K562 (cell line): Measurements from ENCODE around the gene ADAP1. TPM values are rescaled to one million over a fixed set of nuclear protein-coding genes. Genes with fewer than 3 reads are reported as not detected.

Experiments used
- CTCFL ChIP-seq: IDR thresholded peaks from 2 replicates; pipeline ENCODE4 v1.6.1; 2011; ENCODE audit warnings: borderline replicate concordance, low read depth, mild to moderate bottlenecking, moderate library complexity, low read length; ENCODE audit not compliant: insufficient read depth, poor library complexity, severe bottlenecking
- GTF2E2 ChIP-seq: fragments of 200-800 bp; sonication (Bioruptor generic); IDR thresholded peaks from 2 replicates; pipeline ENCODE4 v1.6.1; 2016; ENCODE audit warnings: missing genetic modification characterization, missing compliant biosample characterization
- HCFC1 ChIP-seq: IDR thresholded peaks from 2 replicates; pipeline ENCODE4 v1.6.1; 2012; ENCODE audit warnings: low read depth, low read length, improper control_type of control experiment
- HMG20A ChIP-seq: fragments of 450-650 bp; formaldehyde crosslinking; conservative IDR thresholded peaks from 2 replicates; pipeline ENCODE4 v1.4.0; 2020; ENCODE audit warnings: mild to moderate bottlenecking, mixed read lengths
- MIER1 ChIP-seq: fragments of 450-650 bp; IDR thresholded peaks from 2 replicates; pipeline ENCODE4 v1.6.1; 2016; ENCODE audit warnings: antibody characterized with exemption, mild to moderate bottlenecking, low read depth
- PYGO2 ChIP-seq: fragments of 450-650 bp; IDR thresholded peaks from 2 replicates; pipeline ENCODE4 v1.6.1; 2016; ENCODE audit warnings: mild to moderate bottlenecking, missing genetic modification characterization, moderate library complexity, missing compliant biosample characterization
- RBM15 ChIP-seq: fragments of 200-400 bp; formaldehyde crosslinking; IDR thresholded peaks from 2 replicates; pipeline ENCODE4 v1.6.1; 2018; ENCODE audit warnings: mild to moderate bottlenecking, low read length, moderate library complexity; ENCODE audit not compliant: insufficient read depth
- RFX1 ChIP-seq: fragments of 450-650 bp; IDR thresholded peaks from 2 replicates; pipeline ENCODE4 v1.6.1; 2016; ENCODE audit warnings: mild to moderate bottlenecking, moderate library complexity
- SREBF1 ChIP-seq: fragments of 150-350 bp; IDR thresholded peaks from 2 replicates; pipeline ENCODE4 v1.6.1; 2014; ENCODE audit warnings: antibody characterized with exemption, low read depth, low read length, borderline replicate concordance
- TRIM24 ChIP-seq, 2 experiments: fragments of 450-650 bp; IDR thresholded peaks; 2 replicates each; pipeline ENCODE4 v1.6.1; 2016
- ZFP91 ChIP-seq: sonication (generic); formaldehyde crosslinking; IDR thresholded peaks from 2 replicates; pipeline ENCODE4 v1.8.0; 2022; ENCODE audit warnings: mild to moderate bottlenecking, missing genetic modification reagents
- ZMIZ1 ChIP-seq, 2 experiments: fragments of 150-350 bp in 1 of 2; IDR thresholded peaks; 2 replicates each; pipeline ENCODE4 v1.6.1; 2012 to 2016; ENCODE audit warnings: low read depth in 2 of 2, low read length in 2 of 2, mild to moderate bottlenecking in 1 of 2, moderate library complexity in 1 of 2
- ZNF232 ChIP-seq: sonication (generic); formaldehyde crosslinking; IDR thresholded peaks from 2 replicates; pipeline ENCODE4 v1.8.0; 2022; ENCODE audit warnings: mild to moderate bottlenecking, missing genetic modification reagents
- ZNF561 ChIP-seq: fragments of 450-650 bp; formaldehyde crosslinking; conservative IDR thresholded peaks from 2 replicates; pipeline ENCODE4 v1.4.0; 2020; ENCODE audit warnings: mild to moderate bottlenecking, moderate library complexity
- ZNF639 ChIP-seq, 2 experiments: fragments of 200-800 bp in 1 of 2; sonication (Bioruptor generic) in 1 of 2; sonication (generic) in 1 of 2; formaldehyde crosslinking in 1 of 2; IDR thresholded peaks in 1 of 2; conservative IDR thresholded peaks in 1 of 2; 2 replicates each; pipeline versions ENCODE4 v1.5.0 to v1.6.1; 2016 to 2020; ENCODE audit warnings: missing compliant biosample characterization in 1 of 2, missing genetic modification characterization in 1 of 2, missing genetic modification reagents in 1 of 2
- polyA plus RNA-seq, 8 experiments: library from polyadenylated mRNA; depleted of rRNA in 4 of 8; stranded (reverse) in 5 of 8; unstranded in 3 of 8; fragments of >200 nt; fragmentation: Nextera tagmentation in 2 of 8; fragmentation: Illumina TruSeq in 1 of 8; extraction: Ambion mirVana in 2 of 8; extraction: Trizol in 1 of 8; gene quantifications; 2 replicates each; pipeline versions ENCODE4 v1.2.1 to v1.2.3, GENCODE V29; 2011 to 2014; ENCODE audit warnings: inconsistent platforms in 1 of 8, missing spikeins in 1 of 8
- total RNA-seq, 7 experiments: library from RNA; depleted of rRNA in 6 of 7; stranded (reverse); fragments of >200 nt in 6 of 7; fragmentation: Illumina TruSeq in 2 of 7; extraction: Trizol in 2 of 7; gene quantifications; 2 replicates each; pipeline versions ENCODE4 v1.2.1 to v1.2.3, GENCODE V29; 2011 to 2021; ENCODE audit warnings: low replicate concordance in 1 of 7

Gene ADAP1
- total and polyA plus RNA-seq, 9 of the 15 experiments (the other 6 are each of a cell fraction or from before 2014, with no cell fraction given), result 0.27 to 1.4 (median 0.52) TPM; not detected in 3

- peak; percentile 96 for TF ChIP-seq CTCFL
- no peak for TF ChIP-seq HMG20A (CRISPR knock-in tag)
- TF ChIP-seq MIER1, result no peak
- no peak for TF ChIP-seq PYGO2 (tag)
- TF ChIP-seq SREBF1, result 0 out of 2 replicates have a peak, but pooled peaks have one; percentile 41
- peak; percentile 99 for TF ChIP-seq ZNF232 (CRISPR knock-in tag)
- peak in 1 of 2 experiments; percentile 45; a peak in 1 of 4 replicates for TF ChIP-seq ZMIZ1 (IDR thresholded peaks at IDR 0.05; ENCODE audit: low read depth in 2 of 2, low read length in 2 of 2)
- no peak for TF ChIP-seq ZNF561
- peak; percentile 79; the same call in 1 of the 2 replicates for TF ChIP-seq ZFP91 (CRISPR knock-in tag)
- TF ChIP-seq GTF2E2, result no peak
- TF ChIP-seq RBM15, result no peak
- no peak for TF ChIP-seq TRIM24 (IDR thresholded peaks at IDR 0.05)
- no peak for TF ChIP-seq RFX1
- no peak for TF ChIP-seq ZNF639 (CRISPR knock-in tag; conservative IDR thresholded peaks at IDR 0.05 in 1 of 2, IDR thresholded peaks at IDR 0.05 in 1 of 2)
- TF ChIP-seq HCFC1, result peak; percentile 37; the same call in 1 of the 2 replicates
Observed at GRCh38 chr7:873367-874002, 81.0 kb downstream of the ADAP1 start (continued).
